ENCODE data around the gene CAMSAP1. TPM values are rescaled to one million over a fixed set of nuclear protein-coding genes. Genes with fewer than 3 reads are reported as not detected.

The CAMSAP1 gene
- total and polyA plus RNA-seq, 4 donors = 41.7 to 58.8 (median 45.0) TPM

- no peak for DNase-seq (ENCODE audit: low read depth in 4 of 6, low spot score in 6 of 6)
- Histone ChIP-seq H3K27me3 (ENCODE audit: control insufficient read depth, insufficient read depth, low read length) (no peaks in the 10 kb centered on the region), H3K4me1 (ENCODE audit: control insufficient read depth, insufficient read depth, low read length) (no peaks in the 10 kb centered on the region), H3K9me3 (ENCODE audit: control insufficient read depth, insufficient read depth, low read length) (peaks cover 4% of the 10 kb centered on the region), H3K4me3 (ENCODE audit: low read depth, low read length) (no peak overlapping the region), H3K27ac (ENCODE audit: low read depth, low read length) (no peak overlapping the region), H3K36me3 (ENCODE audit: control insufficient read depth, insufficient read depth, low read length) (peaks cover 58% of the 10 kb centered on the region)
- 61% methylated on average over 8 of the region's 20 CpGs for WGBS (ENCODE audit: insufficient coverage)
Measured at GRCh38 chr9:135761150-135761844, 146.0 kb downstream of the CAMSAP1 start.

- DNase-seq (ENCODE audit: low read depth in 4 of 6, low spot score in 6 of 6) = no peak
- 86% methylated on average over 12 of the region's 12 CpGs for WGBS (ENCODE audit: insufficient coverage)
- H3K27me3 ChIP-seq (ENCODE audit: control insufficient read depth, insufficient read depth, low read length) = no peaks in the 10 kb centered on the region
- H3K36me3 ChIP-seq (ENCODE audit: control insufficient read depth, insufficient read depth, low read length) = peaks cover 57% of the 10 kb centered on the region
- H3K4me1 ChIP-seq (ENCODE audit: control insufficient read depth, insufficient read depth, low read length) = no peaks in the 10 kb centered on the region
- no peaks in the 10 kb centered on the region for H3K9me3 ChIP-seq (ENCODE audit: control insufficient read depth, insufficient read depth, low read length)
- H3K27ac ChIP-seq (ENCODE audit: low read depth, low read length) = no peak overlapping the region
- H3K4me3 ChIP-seq (ENCODE audit: low read depth, low read length) = no peak overlapping the region
Measured at GRCh38 chr9:135760465-135760864, 146.9 kb downstream of the CAMSAP1 start.

- Histone ChIP-seq H3K36me3 (ENCODE audit: control insufficient read depth, insufficient read depth, low read length) (peaks cover 51% of the 10 kb centered on the region), H3K27ac (ENCODE audit: low read depth, low read length) (no peak overlapping the region), H3K9me3 (ENCODE audit: control insufficient read depth, insufficient read depth, low read length) (no peaks in the 10 kb centered on the region), H3K4me3 (ENCODE audit: low read depth, low read length) (no peak overlapping the region), H3K27me3 (ENCODE audit: control insufficient read depth, insufficient read depth, low read length) (no peaks in the 10 kb centered on the region), H3K4me1 (ENCODE audit: control insufficient read depth, insufficient read depth, low read length) (no peaks in the 10 kb centered on the region)
- 93% methylated on average over 21 of the region's 24 CpGs for WGBS (ENCODE audit: insufficient coverage)
- DNase-seq (ENCODE audit: low read depth in 4 of 6, low spot score in 6 of 6) = no peak
Measured at GRCh38 chr9:135759676-135760300, 147.6 kb downstream of the CAMSAP1 start.

- no peaks in the 10 kb centered on the region for H3K27me3 ChIP-seq (ENCODE audit: control insufficient read depth, insufficient read depth, low read length)
- no peaks in the 10 kb centered on the region for H3K4me1 ChIP-seq (ENCODE audit: control insufficient read depth, insufficient read depth, low read length)
- H3K27ac ChIP-seq (ENCODE audit: low read depth, low read length) = no peak overlapping the region
- 91% methylated on average over 6 of the region's 10 CpGs for WGBS (ENCODE audit: insufficient coverage)
- H3K9me3 ChIP-seq (ENCODE audit: control insufficient read depth, insufficient read depth, low read length) = no peaks in the 10 kb centered on the region
- peaks cover 49% of the 10 kb centered on the region for H3K36me3 ChIP-seq (ENCODE audit: control insufficient read depth, insufficient read depth, low read length)
- DNase-seq (ENCODE audit: low read depth in 4 of 6, low spot score in 6 of 6) = no peak
- no peak overlapping the region for H3K4me3 ChIP-seq (ENCODE audit: low read depth, low read length)
Measured at GRCh38 chr9:135758870-135759269, 148.5 kb downstream of the CAMSAP1 start.

Other genes with a start within 250 kb of the CAMSAP1 start
- not detected for gene LCN9, start 244.2 kb downstream of the CAMSAP1 start, total RNA-seq
- gene LCN9, start 244.2 kb downstream of the CAMSAP1 start, polyA plus RNA-seq (ENCODE audit: insufficient read length in 2 of 2) = not detected
- gene SOHLH1, start 208.1 kb downstream of the CAMSAP1 start, total RNA-seq = under 1 TPM; 0.50 to 0.99 TPM
- 1 to 10 TPM in 1 of 2 donors, under 1 TPM in 1; 0.43 to 1.0 TPM for gene SOHLH1, start 208.1 kb downstream of the CAMSAP1 start, polyA plus RNA-seq (ENCODE audit: insufficient read length in 2 of 2)
- gene KCNT1, start 205.4 kb downstream of the CAMSAP1 start, total RNA-seq = 10 to 100 TPM in 1 of 2 donors, 1 to 10 TPM in 1; 9.5 to 14.7 TPM
- gene KCNT1, start 205.4 kb downstream of the CAMSAP1 start, polyA plus RNA-seq (ENCODE audit: insufficient read length in 2 of 2) = 10 to 100 TPM; 17.8 to 24.7 TPM
- 10 to 100 TPM; 33.8 to 57.6 TPM for gene UBAC1, start 53.8 kb upstream of the CAMSAP1 start, total RNA-seq
- gene UBAC1, start 53.8 kb upstream of the CAMSAP1 start, polyA plus RNA-seq (ENCODE audit: insufficient read length in 2 of 2) = 10 to 100 TPM; 65.9 to 68.9 TPM
- 10 to 100 TPM; 22.9 to 23.3 TPM for gene NACC2, start 187.7 kb upstream of the CAMSAP1 start, total RNA-seq
- gene NACC2, start 187.7 kb upstream of the CAMSAP1 start, polyA plus RNA-seq (ENCODE audit: insufficient read length in 2 of 2) = 10 to 100 TPM; 40.9 to 53.4 TPM
- gene TMEM250, start 211.3 kb upstream of the CAMSAP1 start, total RNA-seq = 10 to 100 TPM; 14.1 to 25.2 TPM
- gene TMEM250, start 211.3 kb upstream of the CAMSAP1 start, polyA plus RNA-seq (ENCODE audit: insufficient read length in 2 of 2) = 10 to 100 TPM; 25.4 to 27.2 TPM